Tibial nerve (tissue), 4 donors: ENCODE data around the gene ANKRD49. TPM values are rescaled to one million over a fixed set of nuclear protein-coding genes. Genes with fewer than 3 reads are reported as not detected.

Experiments used
- DNase-seq, 2 donors: peaks; one replicate each; pipeline ENCODE4 v3.0.0-alpha.2; 2019; ENCODE audit warnings: low spot score in 2 of 2
- H3K27ac ChIP-seq, 4 donors: fragments of 200-600 bp; sonication (generic) in 3 of 4; one replicate each; pipeline ENCODE4 v1.5.1; 2017 to 2019; ENCODE audit warnings: mild to moderate bottlenecking in 1 of 4
- H3K27me3 ChIP-seq, 2 donors: fragments of 200-600 bp; sonication (generic) in 1 of 2; one replicate each; pipeline versions ENCODE4 v1.5.1 to v1.6.0; 2017 to 2019
- H3K36me3 ChIP-seq, 3 donors: fragments of 200-600 bp; sonication (generic); one replicate each; pipeline ENCODE4 v1.5.1; 2018 to 2019
- H3K4me1 ChIP-seq, 4 donors: fragments of 200-600 bp; sonication (generic) in 3 of 4; one replicate each; pipeline ENCODE4 v1.5.1; 2017 to 2019
- H3K4me3 ChIP-seq, 4 donors: fragments of 200-600 bp; sonication (generic) in 3 of 4; one replicate each; pipeline ENCODE4 v1.5.1; 2017 to 2019; ENCODE audit warnings: mild to moderate bottlenecking in 1 of 4, moderate library complexity in 1 of 4
- H3K9me3 ChIP-seq, 4 donors: fragments of 200-600 bp; sonication (generic) in 3 of 4; one replicate each; pipeline ENCODE4 v1.5.1; 2017 to 2019
- CTCF ChIP-seq, 5 experiments: fragments of 200-600 bp in 3 of 5; fragments of 450-650 bp in 2 of 5; sonication (generic) in 3 of 5; IDR thresholded peaks; one replicate each; pipeline ENCODE4 v1.5.1; 2016 to 2019; ENCODE audit warnings: antibody characterized with exemption in 5 of 5, mild to moderate bottlenecking in 3 of 5, moderate library complexity in 2 of 5
- EP300 ChIP-seq, 2 donors: sonication (generic); formaldehyde crosslinking; IDR thresholded peaks; one replicate each; pipeline ENCODE4 v1.6.1; 2017; ENCODE audit warnings: antibody characterized with exemption in 2 of 2, mild to moderate bottlenecking in 1 of 2
- POLR2A ChIP-seq, 2 donors: fragments of 450-650 bp; IDR thresholded peaks; one replicate each; pipeline ENCODE4 v1.6.1; 2017; ENCODE audit warnings: antibody characterized with exemption in 2 of 2, mild to moderate bottlenecking in 2 of 2, moderate library complexity in 2 of 2
- WGBS, 2 donors: methylation state at CpG; one replicate each; pipeline ENCODE4 v1.1.5; 2018; 5-methylcytosine and 5-hydroxymethylcytosine counted together
- total RNA-seq, 4 donors: library from RNA; depleted of rRNA; stranded (reverse); fragments of >200 nt; gene quantifications; one replicate each; pipeline ENCODE4 v1.1.0, GENCODE V29; 2016

The ANKRD49 gene
- total RNA-seq, 4 donors from 2014 or later, result 9.2 to 44.9 (median 16.8) TPM

DNA sequence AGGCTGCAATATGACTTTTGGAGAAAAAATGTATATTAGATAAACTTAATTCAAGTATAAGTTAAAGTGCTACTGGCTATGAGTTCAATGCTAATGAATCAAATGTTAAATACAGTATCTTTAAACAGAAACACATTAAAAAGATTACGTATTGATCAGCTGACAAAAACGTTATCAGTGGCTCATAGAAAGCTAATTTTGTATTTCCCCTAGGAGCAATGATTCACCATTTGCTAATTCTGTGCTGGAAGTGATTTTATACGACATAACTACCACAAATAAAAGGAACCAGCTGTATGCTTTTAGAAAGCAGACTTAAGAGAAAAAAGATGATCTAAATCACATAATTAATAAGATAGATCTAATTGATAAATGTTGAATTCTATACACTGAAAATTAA, 43.7 kb upstream of the ANKRD49 start:
- no peaks in the 10 kb centered on the region for H3K9me3 ChIP-seq
- H3K27ac ChIP-seq, result no peak overlapping the region
- no peaks in the 10 kb centered on the region for H3K27me3 ChIP-seq
- peaks cover 0 to 32% (median 0%) of the 10 kb centered on the region in 3 donors for H3K36me3 ChIP-seq
- no peak for TF ChIP-seq CTCF (IDR thresholded peaks at IDR 0.05)
- TF ChIP-seq EP300 (IDR thresholded peaks at IDR 0.05), result no peak
- TF ChIP-seq POLR2A (IDR thresholded peaks at IDR 0.05), result no peak
- no peak for DNase-seq
- H3K4me1 ChIP-seq, result no peaks in the 10 kb centered on the region
- WGBS, 2 donors, result 60 to 66% methylated on average over 3 of the region's 3 CpGs
- no peak overlapping the region for H3K4me3 ChIP-seq

GRCh38 chr11:94452988-94453387, 40.8 kb upstream of the ANKRD49 start:
- H3K27ac ChIP-seq, result no peak overlapping the region
- H3K4me1 ChIP-seq, result no peaks in the 10 kb centered on the region
- no peak overlapping the region for H3K4me3 ChIP-seq
- TF ChIP-seq CTCF (IDR thresholded peaks at IDR 0.05) (no peak), EP300 (IDR thresholded peaks at IDR 0.05) (no peak), POLR2A (IDR thresholded peaks at IDR 0.05) (no peak)
- H3K9me3 ChIP-seq, result no peaks in the 10 kb centered on the region
- H3K36me3 ChIP-seq, result peaks cover 0 to 24% (median 0%) of the 10 kb centered on the region in 3 donors
- DNase-seq, result no peak
- no peaks in the 10 kb centered on the region for H3K27me3 ChIP-seq
- WGBS, 2 donors, result 94 to 99% methylated on average over 2 of the region's 2 CpGs

DNA sequence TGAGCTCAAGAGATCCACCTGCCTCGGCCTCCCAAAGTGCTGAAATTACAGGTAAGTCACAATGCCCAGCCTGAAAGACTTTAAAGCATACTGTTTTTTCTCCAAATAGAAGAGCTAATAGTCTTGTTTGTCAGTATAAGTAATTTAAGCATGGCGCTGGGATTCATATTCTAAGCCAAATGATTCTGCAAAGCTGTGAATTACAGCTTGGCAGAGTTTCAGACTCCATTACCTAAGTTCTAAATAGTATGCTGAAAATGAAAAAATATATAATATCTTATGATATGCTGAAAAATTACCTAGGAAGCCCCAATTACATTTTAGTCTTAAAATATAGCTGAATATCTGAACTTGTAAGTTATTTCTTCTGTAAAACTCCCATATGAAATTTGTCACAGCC, 39.5 kb upstream of the ANKRD49 start:
- DNase-seq, result no peak
- H3K27ac ChIP-seq, result no peak overlapping the region
- no peak overlapping the region for H3K4me3 ChIP-seq
- H3K4me1 ChIP-seq, result no peaks in the 10 kb centered on the region
- WGBS, 2 donors, result 96 to 100% methylated on average over 2 of the region's 2 CpGs
- no peak for TF ChIP-seq EP300 (IDR thresholded peaks at IDR 0.05)
- no peak for TF ChIP-seq CTCF (IDR thresholded peaks at IDR 0.05)
- no peak for TF ChIP-seq POLR2A (IDR thresholded peaks at IDR 0.05)
- no peaks in the 10 kb centered on the region for H3K27me3 ChIP-seq
- no peaks in the 10 kb centered on the region for H3K9me3 ChIP-seq
- peaks cover 0 to 18% (median 0%) of the 10 kb centered on the region in 3 donors for H3K36me3 ChIP-seq

DNA sequence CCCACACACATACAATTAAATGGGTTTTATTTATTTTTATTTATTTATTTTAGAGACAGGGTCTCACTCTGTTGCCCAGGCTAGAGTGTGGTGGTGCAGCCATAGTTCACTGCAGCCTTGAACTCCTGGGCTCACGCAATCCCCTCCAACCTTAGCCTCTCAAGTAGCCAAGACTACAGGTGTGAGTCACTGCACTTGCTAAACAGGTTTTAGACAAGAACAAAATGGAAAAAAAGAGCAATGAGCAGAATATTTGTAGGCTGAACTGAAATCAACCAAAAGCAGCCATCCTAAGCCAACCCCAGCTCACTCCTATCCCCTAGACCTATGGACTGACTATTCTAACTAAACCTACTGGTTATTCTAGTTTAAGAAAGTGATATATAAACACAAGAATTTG, 37.9 kb upstream of the ANKRD49 start:
- no peaks in the 10 kb centered on the region for H3K4me1 ChIP-seq
- no peaks in the 10 kb centered on the region for H3K9me3 ChIP-seq
- H3K36me3 ChIP-seq, result peaks cover 0 to 34% (median 4%) of the 10 kb centered on the region in 3 donors
- no peak overlapping the region for H3K4me3 ChIP-seq
- no peaks in the 10 kb centered on the region for H3K27me3 ChIP-seq
- no peak overlapping the region for H3K27ac ChIP-seq
- 100% methylated on average over 1 of the region's 1 CpG for WGBS, 2 donors
- TF ChIP-seq EP300 (IDR thresholded peaks at IDR 0.05), result no peak
- no peak for TF ChIP-seq POLR2A (IDR thresholded peaks at IDR 0.05)
- TF ChIP-seq CTCF (IDR thresholded peaks at IDR 0.05), result no peak
- DNase-seq, result no peak

DNA sequence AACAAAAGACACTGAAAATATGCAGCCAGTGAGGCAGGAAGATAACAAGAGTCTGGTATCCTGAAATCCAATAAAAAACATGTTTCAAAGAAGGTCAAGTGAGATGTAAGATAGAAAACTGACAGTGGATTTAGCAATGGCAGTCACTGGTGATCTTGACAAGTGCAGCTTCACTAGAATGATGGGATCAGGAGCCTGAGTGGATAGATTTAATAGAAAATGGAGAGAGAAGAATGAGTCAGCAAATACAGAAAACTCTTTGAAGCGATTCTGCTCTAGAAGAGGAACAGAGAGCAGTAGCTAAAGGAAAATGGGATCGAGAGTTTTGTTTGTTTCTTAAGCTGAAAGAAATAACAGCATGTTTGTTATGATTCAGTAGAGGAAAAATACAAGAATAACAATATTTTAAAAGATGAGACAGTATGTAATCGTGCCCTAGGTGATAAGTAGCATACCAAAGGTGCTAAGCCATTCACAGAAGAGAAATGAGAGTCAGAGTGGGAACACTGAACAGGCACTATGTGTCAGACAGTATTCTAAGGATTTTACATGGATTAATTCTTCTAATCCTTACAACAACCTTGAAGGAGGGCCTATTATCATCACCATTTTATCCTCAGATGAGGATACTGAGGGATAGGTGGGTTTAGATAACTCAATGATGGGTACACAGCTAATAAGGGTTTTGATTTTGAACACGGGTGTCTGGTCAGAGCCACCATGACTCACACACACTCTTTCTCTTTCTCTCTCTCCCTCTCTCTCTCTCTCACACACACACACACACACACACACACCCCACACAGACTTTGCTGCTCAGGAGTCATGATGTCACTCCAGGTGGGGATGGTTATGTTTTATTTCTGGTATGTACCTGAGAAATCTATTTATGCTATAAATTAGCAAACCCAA, 36.4 kb upstream of the ANKRD49 start:
- Histone ChIP-seq H3K36me3 (peaks cover 0 to 47% (median 4%) of the 10 kb centered on the region in 3 donors), H3K27me3 (no peaks in the 10 kb centered on the region), H3K9me3 (no peaks in the 10 kb centered on the region), H3K4me1 (no peaks in the 10 kb centered on the region), H3K27ac (no peak overlapping the region), H3K4me3 (no peak overlapping the region)
- TF ChIP-seq CTCF (IDR thresholded peaks at IDR 0.05), result no peak
- TF ChIP-seq EP300 (IDR thresholded peaks at IDR 0.05), result no peak
- no peak for TF ChIP-seq POLR2A (IDR thresholded peaks at IDR 0.05)
- no peak for DNase-seq
- 78 to 84% methylated on average over 4 of the region's 4 CpGs for WGBS, 2 donors
